GM21381 (cell line): ENCODE results near the gene RASA3.

ENCODE experiments used
- ATAC-seq: cut with Tn5 transposase; IDR thresholded peaks from one replicate; pipeline ENCODE4 v1.9.1; 2021; ENCODE audit warnings: mild to moderate bottlenecking, moderate library complexity; ENCODE audit not compliant: unreplicated experiment

The RASA3 gene

DNA sequence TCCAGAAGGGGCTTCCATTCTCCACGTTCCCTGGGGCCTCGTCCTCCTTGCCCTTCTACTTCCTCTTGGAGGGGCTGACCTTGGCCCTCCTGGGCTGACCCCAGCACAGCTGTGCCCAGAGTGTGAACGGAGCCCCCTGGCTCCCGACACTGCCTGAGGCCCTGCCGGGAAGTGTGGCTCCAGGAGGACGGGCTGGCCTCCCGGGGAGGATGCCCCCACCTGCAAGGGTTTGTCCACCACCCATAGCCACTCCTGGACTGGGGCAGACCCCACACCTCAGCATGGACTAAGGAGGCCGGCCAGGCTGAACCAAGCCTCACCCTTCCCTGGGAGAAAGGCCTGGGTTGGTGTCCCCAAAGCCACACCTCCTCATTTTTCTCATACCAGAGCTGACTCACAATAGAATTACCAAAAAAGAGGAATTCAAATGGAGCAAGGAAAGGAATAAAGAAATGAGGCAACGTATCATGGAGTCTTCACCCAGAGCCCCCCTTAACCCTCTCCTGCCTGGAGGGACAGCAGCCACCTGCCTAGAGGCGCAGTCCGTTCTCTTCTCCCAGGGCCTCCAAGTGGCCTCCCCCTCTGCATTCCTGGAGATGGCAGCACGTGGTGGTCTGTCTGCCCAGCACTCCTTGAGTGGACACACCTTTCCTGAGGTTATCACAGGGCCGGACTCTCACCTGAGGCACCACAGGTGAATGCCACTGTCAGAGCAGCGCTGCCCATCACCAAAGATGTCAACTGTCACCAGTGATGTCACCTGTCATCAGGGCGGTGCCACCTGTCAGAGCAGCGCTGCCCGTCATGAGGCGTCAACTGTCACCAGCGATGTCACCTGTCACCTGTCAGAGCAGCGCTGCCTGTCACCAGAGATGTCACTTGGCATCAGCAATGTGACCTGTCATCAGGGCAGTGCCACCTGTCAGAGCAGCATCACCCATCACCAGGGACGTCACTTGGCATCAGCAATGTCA is 155.4 kb downstream of the RASA3 start:
- no peak for ATAC-seq

DNA sequence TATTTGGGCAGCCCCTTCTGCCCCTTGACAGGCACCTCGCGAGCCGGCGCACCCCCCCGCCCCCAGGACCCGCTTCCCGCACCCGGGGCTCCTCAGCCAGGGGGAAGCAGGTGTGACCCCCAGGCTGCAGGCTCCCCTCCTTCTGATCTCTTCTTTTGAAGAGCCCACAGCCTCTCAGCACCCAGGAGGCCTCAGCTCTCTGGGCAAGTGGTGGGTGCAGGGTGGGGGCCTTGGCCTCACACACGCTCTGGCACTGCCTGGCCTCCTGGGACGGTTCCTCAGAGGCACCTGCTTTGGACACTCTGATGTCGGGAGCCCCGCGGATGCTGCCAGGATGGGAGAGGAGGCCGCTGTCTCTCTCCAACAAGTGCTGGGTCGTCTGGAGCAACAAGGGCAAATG is 157.0 kb downstream of the RASA3 start:
- ATAC-seq = no peak

DNA sequence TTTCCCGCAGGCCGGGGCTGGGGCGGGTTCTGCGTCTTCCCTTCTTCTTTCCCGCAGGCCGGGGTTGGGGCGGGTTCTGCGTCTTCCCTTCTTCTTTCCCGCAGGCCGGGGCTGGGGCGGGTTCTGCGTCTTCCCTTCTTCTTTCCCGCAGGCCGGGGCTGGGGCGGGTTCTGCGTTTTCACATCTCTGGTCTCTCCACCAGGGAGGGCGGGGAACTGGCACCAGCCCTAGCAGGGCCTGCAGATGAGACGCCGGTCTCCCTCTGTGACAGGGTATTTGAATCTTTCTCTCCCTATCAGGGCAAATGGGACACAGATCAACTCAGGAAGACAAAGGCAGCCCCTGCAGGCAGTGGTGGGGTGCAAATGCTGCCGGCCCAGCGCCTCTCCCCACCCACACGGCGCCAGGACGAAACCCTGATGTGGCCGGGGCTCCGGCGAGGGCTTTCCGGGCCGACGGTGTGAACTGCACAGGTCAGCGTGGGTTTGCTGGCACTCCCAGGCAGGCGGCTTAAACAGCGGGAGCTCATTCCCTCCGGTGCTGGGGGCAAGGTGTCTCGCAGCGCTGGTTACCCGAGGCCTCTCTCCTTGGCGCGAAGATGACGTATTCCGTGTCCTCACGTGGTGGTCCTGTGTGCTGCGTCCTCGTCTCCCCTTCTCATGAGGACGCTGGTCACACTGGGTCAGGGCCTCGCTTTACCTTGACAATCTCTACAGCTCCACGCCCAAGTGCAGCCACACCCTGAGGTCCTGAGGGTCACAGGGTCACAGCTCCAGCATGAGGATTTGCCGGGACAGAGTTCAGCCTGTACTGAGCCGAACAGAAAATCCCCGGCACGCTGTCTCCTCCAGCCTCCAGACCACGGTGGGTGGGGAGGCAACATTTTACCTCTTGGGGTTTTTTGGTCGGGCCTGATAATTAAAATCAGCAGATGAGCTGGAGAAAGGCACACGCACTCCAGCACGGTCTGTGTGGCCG is 157.8 kb downstream of the RASA3 start:
- ATAC-seq = no peak

DNA sequence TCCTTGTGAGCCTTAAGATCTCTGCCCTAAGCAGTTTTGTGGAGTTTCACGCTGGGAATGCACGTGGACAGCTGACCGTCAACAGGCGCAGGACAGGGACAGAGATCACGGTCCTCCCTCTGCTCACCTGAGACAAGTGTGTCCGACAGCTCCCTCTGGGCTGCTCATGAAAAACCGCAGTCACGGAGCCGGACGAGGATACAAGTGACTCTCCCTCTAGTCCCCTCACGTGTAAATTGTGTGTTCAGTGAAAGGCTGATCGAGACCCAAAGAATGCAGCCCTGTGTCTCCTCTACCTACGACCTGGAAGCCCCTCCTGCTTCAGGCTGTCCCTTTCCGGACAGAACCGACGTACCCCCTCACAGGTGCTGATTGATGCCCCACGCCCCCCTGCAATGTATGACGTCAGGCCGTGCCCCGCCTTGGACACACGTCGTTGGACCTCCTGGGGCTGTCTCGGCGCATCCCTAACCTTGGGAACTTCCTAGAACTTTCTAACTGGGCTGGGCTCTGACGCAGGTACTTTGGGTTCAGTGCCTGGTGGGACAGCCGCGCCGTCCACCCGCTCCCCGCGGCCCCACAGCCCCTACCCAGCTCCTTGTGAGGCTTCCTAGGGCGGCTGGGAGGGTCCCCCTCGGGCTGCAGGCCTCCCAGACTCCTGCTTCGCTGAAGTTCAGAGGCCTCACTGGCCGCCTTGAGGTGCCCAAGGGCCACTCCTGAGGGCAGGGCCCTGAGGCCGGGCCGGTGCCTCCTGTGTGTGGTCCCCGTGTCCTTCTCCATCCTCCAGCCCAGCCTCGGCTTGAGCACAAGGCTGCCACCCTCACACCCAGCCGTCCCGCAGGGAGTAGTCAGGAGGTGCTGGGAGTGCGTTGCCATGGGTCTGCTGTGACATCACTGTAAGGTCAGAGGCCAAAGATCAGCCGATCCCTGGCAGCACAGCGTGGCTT is 158.9 kb downstream of the RASA3 start, which contains the start of gene C13orf46:
Gene C13orf46, minus strand, starts transcription at position 859 of the 947 bp plus-strand sequence. Its CDS starts 79 bp downstream, at position 780.
- ATAC-seq = no peak

DNA sequence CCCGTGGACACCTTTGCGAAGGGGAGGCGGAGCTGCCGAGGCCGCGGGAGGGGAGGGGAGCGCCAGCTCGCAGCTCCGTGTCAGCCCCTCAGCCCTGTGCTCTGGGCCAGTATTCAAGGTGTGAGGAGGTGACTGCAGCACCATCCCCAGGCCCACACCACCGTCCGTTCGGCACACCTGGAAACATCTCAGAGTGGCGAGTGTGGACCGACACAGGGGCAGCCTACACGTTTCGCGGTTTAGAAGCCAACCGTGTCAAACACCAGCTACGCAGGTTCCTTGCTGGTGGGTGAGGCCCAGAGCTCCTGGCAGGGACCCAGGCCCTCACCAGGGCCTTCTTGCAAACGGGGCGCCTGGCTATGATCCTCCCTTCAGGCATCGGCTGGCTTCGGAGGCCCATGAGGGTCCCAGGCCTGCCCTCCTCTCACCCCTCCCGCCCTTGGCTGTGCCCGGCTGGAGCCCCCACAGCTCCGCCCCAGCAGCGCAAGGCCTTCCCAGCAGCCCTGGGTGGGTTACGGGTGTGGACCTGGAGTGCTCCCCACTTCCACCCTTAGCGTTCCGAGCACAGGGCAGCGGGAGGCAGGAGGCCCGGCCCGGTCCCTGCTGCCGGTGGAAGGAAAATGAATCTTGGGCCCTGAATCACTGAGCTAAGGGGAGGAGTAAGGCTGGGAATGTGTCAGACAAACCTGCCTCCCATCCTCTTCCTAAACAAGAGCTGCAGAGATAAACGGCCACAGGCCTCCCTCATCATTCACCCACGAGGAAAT is 159.8 kb downstream of the RASA3 start:
- ATAC-seq = no peak

DNA sequence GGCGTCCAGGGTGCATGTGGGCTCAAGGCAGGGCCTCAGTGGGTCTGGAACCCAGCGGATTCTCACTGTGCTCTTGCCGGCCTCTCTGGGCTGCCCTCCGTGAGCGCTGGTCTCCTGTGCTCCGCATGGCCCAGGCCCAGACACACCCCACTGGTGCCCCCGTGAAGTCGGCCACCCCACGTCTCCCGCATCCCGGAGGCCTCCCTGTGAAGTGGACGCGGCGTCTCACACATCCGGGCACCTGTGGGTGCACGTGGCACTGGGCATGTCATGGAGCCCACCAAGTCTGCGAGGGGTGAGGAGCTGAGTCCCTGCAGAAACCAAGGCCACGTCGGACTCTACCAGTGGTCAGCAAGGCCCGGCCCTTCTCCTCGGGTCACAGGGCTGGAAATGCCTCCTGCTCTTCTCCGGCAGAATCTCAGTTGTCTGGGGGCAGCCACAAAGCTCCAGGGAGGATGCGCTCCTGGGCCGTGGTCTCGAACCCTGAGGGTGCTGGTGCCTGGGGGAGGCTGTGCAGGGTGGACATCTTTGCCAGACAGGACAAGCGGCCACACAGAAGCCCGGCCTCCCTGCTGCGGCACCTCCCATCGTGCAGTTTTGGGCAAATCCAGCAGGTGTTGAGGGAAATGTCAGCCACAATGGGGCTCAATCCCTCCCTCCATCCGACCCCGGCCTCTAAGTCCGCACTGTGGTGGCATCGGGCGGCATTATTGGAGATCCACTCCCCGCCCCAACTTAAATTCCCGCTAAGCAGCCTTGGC is 160.8 kb downstream of the RASA3 start:
- ATAC-seq = no peak

DNA sequence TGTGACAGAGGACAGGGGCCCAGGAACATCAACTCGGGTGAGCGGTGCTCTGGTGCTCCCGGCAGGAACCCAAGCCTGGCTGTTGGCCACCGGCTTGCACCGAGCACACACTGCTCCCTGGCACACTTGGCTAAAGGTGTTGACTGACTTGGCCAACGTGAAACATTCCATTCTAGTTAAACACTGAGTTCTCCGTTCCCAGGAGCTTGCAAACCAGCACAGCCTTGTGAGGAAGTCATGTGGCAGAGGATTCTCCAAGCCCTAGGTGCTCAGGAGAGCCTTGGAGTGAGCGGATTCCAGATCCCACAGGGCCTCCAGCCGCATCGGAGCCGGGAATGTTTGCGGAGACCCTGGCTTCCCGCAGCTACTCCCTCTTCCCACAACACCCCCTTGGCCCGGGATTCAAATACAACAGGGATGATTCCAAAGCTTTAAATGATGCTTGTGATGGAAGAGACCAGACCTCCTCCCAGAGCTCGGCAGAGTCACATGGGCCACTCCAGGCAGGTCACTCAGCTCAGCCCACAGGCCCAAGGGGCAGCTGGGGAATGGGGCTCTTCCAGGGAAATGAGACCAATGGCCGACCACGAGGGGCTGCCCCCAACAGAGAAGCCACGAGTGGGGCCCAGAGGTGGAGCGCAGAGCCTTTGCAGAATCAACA is 161.5 kb downstream of the RASA3 start:
- no peak for ATAC-seq

DNA sequence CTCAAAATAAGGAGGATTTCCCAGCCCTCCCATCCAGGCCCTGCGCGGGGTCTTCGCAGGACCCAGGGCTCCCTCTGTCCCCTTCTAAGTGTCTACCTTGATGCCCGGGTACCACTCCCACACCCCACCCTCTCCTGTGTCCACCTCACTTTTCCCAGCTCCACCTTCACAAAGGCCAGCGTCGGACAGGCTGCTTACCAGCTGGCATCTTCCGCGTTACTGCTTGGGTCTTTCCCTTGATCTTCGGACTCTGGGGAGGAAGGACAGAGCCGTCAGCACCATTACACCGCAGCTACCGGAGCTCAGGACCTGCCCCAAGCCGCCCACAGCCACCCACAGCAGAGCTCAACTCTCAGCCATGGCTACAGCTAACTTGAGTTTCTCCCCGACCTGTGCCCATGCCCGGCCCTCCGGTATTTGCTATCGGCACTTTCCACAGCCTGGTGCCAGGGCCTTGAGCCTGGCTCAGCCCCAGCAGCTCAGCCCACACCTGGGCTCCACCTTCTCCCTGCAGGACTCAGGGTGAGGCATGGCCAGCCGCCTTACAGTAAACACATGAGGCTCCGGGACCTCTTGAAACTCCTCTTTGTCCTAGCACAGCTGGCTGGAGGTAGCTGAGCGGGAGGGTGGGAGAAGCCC is 162.3 kb downstream of the RASA3 start:
- no peak for ATAC-seq

DNA sequence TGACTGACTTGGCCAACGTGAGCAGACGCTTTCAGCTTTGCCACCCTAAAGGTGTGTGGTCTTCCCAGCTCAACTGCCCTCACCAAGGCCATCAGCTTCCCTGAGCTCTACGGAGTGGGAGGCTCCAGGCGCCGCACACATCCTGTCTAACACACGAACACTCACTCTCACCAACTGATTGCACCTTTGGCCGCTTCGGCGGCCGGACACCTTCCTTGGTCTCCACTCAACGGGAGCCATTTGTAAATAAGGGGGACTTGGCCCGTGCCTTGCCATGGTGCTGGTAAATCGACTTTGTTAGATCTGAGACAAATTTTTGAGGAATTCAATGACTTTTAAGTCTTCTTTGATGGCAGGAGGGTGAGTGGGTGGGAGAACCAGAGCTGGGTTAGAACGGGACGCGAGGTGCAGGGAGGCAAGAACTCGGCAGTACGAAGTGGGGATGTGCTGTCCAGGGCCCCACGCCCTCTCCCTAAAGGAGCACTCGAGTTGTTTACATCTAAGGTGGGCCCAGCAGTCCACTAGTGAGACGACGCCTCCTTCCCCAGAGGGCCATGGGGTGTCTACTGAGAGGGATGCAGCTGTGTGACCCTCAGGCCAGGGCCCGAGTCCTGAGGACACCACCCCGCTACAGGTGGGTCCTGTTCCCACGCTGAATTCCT is 163.0 kb downstream of the RASA3 start:
- ATAC-seq = no peak

DNA sequence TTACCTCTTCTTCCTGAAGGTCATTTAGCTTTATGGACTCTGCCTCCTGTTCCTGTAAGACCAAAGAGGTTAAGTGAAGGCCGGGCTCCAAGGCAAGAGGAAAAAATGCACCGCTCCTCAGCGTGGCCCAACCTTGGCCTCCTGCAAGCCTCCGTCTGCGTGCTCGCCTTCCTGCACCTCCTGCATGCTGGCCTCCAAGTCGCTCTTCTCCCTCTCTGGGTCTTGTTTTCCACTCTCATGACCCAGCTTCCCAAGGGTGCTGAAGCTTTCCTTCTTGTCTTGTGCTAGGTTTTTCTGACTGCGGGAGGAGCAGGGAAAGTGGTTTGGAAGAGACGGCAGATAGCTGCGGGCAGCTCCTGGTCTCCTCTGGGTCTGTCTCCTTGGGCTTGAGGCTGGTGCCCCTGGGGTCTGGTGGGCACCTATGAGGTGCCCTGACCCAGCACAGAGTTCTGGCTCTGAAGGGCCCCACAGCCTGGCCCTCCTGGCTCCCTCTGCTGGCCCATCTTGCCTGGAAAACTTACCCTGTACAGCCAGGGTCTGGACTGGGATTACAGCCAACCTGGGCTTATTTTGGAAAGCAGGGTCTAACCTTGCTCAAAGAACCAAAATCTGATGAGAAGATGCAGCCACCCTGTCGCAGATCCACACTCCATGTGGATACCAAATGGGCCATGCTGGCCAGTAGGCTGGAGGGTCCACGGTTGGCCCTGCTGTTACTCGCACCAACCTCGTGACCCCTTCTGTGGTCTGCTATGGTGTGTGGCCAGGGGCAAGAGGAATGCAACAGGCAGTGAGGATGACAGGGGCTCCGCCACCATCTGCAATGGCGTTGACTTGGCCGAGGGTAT is 163.7 kb downstream of the RASA3 start:
- no peak for ATAC-seq

DNA sequence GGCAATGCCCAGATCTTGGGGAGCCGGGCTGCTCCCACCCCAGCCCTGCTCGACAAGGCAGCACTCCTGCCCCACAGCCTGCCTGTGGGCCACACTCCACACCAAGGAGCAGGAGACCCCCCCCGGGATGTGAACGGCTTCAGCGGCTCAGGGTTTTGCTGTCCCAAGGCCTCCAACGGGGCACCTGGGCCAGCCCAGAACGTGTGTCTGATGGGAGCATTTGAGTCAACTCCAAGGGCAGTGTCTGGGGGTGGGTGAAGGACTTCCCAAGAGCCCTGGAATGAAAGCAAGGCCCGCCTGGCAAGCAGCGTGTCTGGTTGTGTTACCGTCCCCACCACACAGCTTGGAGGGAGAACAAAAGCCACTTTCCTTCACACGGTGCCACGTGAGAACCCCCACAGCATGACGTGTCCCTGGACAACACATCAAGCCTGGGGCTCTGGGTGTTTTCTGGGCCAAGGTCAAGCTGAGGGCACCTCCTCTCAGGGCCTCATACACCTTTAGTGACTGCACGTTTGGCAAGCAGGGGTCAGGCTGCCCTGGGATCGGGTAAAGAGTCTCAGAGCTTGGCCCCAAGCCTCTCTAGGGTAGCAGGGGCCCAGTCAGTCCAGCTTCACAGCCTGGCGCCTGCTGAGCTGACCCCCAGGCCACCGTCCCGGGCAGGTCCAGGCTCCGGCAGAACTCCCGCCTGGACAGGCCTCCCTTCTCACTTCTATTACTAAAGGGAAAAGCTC is 164.5 kb downstream of the RASA3 start:
- no peak for ATAC-seq

DNA sequence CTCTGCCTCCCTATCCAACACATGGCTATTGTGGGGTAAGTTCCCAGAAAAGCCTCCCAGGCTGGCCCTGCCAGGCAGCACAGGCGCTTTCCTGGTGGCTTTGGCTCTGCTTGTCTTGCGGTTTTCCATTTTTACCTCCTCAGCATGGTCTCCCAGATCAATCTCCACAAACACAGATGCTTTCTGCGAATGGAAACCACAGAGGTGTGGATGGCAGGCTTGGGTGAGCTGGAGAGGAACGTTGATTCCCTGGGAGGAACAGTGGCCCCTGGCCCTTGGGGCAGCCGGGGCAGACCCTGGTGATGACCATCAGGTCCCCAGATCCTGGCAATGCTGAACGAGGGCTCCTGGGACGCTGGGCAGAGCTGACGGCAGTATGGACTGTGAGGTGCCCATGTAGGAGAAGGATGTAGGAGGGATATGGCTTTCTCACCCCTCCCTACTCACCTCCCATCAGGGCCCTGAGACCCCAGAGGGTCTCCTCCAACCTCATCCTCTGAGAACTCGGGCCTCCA is 165.2 kb downstream of the RASA3 start:
- ATAC-seq = no peak

DNA sequence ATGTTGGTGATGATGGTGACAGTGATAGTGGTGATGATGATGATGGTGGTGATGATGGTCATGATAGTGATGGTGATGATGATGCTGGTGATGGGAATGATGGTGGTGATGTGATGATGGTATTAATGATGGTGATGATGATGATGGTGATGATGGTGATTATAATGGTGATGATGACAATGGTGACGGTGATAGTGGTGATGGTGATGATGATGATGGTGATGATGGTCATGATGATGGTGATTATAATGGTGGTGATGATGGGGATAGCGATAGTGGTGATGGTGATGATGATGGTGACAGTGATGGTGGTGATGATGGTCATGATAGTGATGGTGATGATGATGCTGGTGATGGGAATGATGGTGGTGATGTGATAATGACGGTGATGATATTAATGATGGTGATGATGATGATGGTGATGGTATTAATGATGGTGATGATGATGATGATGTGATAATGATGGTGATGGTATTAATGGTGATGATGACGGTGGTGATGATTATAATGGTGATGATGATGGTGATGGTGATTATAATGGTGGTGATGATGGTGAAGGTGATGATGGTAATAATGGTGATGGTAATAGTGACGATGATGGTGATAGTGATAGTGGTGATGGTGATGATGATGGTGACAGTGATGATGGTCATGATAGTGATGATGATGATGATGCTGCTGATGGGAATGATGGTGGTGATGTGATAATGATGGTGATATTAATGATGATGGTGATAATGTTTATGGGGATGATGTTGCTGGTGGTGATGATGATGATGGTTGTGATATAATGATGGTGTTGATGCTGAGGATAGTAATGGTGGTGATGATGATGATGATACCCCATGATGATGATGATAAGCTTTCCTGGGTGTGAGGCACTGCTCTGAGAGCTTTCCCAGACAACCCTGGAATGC is 166.2 kb downstream of the RASA3 start:
- ATAC-seq = no peak

DNA sequence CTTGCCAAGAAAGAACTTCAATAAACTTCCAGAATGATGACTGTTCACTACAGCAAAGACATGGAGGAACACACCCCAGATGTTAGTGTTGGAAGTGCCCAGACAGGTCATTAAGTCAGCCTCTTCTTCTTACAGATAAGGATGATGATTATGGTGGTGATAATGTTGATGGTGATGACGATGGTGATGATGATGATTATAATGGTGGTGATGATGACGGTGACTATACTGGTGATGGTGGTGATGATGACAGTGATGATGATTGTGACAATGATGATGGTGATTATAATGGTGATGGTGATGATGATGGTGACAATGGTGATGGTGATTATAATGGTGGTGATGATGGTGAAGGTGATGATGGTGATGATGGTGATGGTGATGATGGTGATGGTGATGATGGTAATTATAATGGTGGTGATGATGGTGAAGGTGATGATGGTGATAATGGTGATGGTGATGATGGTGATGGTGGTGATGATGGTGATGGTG is 167.0 kb downstream of the RASA3 start:
- ATAC-seq = no peak
